ENCODE data around the gene ARHGEF37.

Gene ARHGEF37

GRCh38 chr5:149675610-149676201, 94.4 kb downstream of the ARHGEF37 start:
- no peak for DNase-seq (ENCODE audit: low read depth)

GRCh38 chr5:149677731-149678130, 96.4 kb downstream of the ARHGEF37 start:
- DNase-seq (ENCODE audit: low read depth), result no peak

GRCh38 chr5:149679876-149680809, 98.8 kb downstream of the ARHGEF37 start:
- no peak for DNase-seq (ENCODE audit: low read depth)

GRCh38 chr5:149680810-149681221, 99.5 kb downstream of the ARHGEF37 start:
- DNase-seq (ENCODE audit: low read depth), result no peak

- no peak for DNase-seq (ENCODE audit: low read depth)
Observed at GRCh38 chr5:149681252-149681651, 100.0 kb downstream of the ARHGEF37 start.

- no peak for DNase-seq (ENCODE audit: low read depth)
Observed at GRCh38 chr5:149681922-149682321, 100.6 kb downstream of the ARHGEF37 start.

- DNase-seq (ENCODE audit: low read depth), result no peak
Observed at GRCh38 chr5:149682532-149683075, 101.3 kb downstream of the ARHGEF37 start.

- no peak for DNase-seq (ENCODE audit: low read depth)
Observed at GRCh38 chr5:149683964-149684363, 102.7 kb downstream of the ARHGEF37 start.

- DNase-seq (ENCODE audit: low read depth), result no peak
Observed at GRCh38 chr5:149684371-149684770, 103.1 kb downstream of the ARHGEF37 start.
